GM06990 (cell line): Measurements from ENCODE around the gene ERBB4.
A peak's percentile ranks its signal among the peaks of the same experiment; 100 is the strongest.

ENCODE experiments used
- DNase-seq: peaks from one replicate; pipeline ENCODE4 v3.0.0-alpha.2; 2011; ENCODE audit not compliant: insufficient read length; ENCODE audit errors: extremely low read depth
- H3K27me3 ChIP-seq: replicated peaks from 2 replicates; pipeline ENCODE4 v1.6.0; 2011; ENCODE audit warnings: low read length; ENCODE audit not compliant: control insufficient read depth, insufficient read depth
- H3K36me3 ChIP-seq: 2 replicates; pipeline ENCODE4 v1.5.1; 2011; ENCODE audit warnings: low read length; ENCODE audit not compliant: control insufficient read depth, insufficient read depth
- H3K4me3 ChIP-seq: replicated peaks from 2 replicates; pipeline ENCODE4 v1.5.1; 2011; ENCODE audit warnings: low read depth, mild to moderate bottlenecking, control low read depth, low read length
- TF ChIP-seq, protein P1 (sequence below): IDR thresholded peaks from 2 replicates; pipeline ENCODE4 v1.5.1; 2011; ENCODE audit warnings: low read length, control low read depth, mild to moderate bottlenecking, inconsistent platforms; ENCODE audit not compliant: insufficient read depth, poor library complexity, severe bottlenecking

ERBB4 gene

GRCh38 chr2:211458974-211459373, 1079.6 kb downstream of the ERBB4 start:
- Histone ChIP-seq H3K4me3 (no peak overlapping the region), H3K36me3 (no peaks in the 10 kb centered on the region), H3K27me3 (no peaks in the 10 kb centered on the region; the same call in 1 of the 2 replicates)
- TF ChIP-seq, protein P1, sequence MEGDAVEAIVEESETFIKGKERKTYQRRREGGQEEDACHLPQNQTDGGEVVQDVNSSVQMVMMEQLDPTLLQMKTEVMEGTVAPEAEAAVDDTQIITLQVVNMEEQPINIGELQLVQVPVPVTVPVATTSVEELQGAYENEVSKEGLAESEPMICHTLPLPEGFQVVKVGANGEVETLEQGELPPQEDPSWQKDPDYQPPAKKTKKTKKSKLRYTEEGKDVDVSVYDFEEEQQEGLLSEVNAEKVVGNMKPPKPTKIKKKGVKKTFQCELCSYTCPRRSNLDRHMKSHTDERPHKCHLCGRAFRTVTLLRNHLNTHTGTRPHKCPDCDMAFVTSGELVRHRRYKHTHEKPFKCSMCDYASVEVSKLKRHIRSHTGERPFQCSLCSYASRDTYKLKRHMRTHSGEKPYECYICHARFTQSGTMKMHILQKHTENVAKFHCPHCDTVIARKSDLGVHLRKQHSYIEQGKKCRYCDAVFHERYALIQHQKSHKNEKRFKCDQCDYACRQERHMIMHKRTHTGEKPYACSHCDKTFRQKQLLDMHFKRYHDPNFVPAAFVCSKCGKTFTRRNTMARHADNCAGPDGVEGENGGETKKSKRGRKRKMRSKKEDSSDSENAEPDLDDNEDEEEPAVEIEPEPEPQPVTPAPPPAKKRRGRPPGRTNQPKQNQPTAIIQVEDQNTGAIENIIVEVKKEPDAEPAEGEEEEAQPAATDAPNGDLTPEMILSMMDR: no peak
- no peak for DNase-seq

DNA sequence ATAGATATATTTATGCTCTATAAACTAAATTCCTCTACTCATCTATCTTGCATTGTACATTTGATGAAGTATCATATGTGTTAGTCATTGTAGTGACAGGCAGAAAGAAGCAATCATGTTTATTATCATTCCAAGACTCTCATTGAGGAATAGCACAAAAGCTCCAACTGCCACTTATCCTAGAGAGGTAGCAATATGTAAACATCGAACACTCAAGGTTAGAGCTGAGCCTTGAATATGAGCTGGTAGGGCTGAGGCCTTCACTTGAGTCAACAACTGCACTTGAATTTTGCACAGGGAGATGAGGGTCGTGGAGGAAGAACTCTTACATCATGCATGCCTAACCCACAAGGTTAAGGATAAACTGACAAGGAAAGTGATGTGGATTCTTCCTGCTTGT, 1081.3 kb downstream of the ERBB4 start:
- H3K36me3 ChIP-seq: no peaks in the 10 kb centered on the region
- DNase-seq: no peak
- no peak overlapping the region for H3K4me3 ChIP-seq
- TF ChIP-seq, protein P1: no peak
- H3K27me3 ChIP-seq: no peaks in the 10 kb centered on the region; the same call in 1 of the 2 replicates

GRCh38 chr2:211455216-211455841, 1083.3 kb downstream of the ERBB4 start:
- Histone ChIP-seq H3K27me3 (no peaks in the 10 kb centered on the region; the same call in 1 of the 2 replicates), H3K36me3 (no peaks in the 10 kb centered on the region), H3K4me3 (no peak overlapping the region)
- TF ChIP-seq, protein P1: peak; percentile 88
- no peak for DNase-seq

DNA sequence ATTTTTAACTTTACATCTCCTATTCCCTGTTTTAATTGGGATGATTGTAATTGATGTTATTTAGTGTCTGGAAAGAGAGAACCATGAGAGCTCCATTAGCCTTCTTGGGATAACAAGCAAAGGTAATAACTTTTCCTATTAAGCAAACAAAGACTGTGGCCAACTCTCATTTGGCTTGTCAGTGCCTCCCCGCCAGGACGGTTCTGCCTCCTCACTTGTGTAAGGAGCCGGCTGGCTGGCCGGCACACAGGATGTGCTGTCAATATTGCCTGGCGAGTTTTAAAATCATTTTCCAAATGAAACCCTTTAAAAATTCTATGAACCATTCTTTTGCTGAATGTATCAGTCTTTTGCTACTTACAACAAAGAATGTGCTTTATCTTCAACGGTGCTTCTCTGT, 1083.9 kb downstream of the ERBB4 start:
- TF ChIP-seq, protein P1: no peak
- no peak overlapping the region for H3K4me3 ChIP-seq
- H3K36me3 ChIP-seq: no peaks in the 10 kb centered on the region
- no peak for DNase-seq
- H3K27me3 ChIP-seq: no peaks in the 10 kb centered on the region; the same call in 1 of the 2 replicates

DNA sequence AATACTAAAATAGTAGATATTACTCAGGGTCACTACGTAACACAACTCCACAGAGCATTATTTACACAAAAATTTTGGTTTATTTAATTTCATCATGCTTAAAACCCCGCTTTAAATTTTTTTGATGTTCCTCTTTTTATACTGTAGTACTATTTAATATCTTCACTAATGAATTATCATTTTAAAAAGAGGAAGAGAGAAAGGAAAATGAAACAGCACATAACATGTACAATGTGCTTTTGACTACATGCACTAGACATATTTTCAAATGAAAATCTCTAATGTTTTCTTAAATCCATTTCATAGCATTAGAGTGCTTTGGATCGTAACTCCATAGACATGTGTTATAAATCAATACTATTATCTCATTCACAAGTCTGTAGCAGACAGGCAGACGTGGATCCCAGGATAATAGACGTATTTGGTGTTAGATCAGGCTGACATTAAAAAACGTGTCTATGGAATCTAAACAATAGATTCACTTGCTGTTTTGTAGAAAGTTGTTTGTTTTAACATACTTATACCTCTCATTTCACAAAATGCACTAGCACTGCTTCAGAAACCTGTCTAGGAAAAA, 1085.2 kb downstream of the ERBB4 start:
- H3K4me3 ChIP-seq: no peak overlapping the region
- DNase-seq: no peak
- TF ChIP-seq, protein P1: no peak

More for the DNA sequence above, 1085.2 kb downstream of the ERBB4 start:
- Histone ChIP-seq H3K27me3 (no peaks in the 10 kb centered on the region; the same call in 1 of the 2 replicates), H3K36me3 (no peaks in the 10 kb centered on the region)
